Measurements from ENCODE around the gene EYS.

The EYS gene

DNA sequence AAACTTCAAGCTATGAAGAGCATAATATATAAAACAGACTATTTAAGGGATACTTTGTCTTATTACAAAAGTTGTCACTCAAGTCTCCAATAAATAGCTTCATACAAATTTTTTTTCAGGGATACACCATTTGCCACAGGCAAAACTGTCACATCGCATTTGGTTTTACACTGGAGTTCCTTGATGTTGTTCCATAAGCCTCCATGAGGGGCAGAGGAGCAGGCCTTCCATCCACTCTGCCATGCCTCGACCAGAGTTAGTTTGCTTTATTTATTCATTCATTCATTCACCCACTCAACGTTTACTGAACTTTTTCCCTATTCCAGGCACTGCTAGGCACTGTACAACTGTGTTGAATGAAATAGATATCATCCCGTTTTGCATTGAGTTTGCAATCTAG, 1824.8 kb downstream of the EYS start:
- TF ChIP-seq, protein P1, sequence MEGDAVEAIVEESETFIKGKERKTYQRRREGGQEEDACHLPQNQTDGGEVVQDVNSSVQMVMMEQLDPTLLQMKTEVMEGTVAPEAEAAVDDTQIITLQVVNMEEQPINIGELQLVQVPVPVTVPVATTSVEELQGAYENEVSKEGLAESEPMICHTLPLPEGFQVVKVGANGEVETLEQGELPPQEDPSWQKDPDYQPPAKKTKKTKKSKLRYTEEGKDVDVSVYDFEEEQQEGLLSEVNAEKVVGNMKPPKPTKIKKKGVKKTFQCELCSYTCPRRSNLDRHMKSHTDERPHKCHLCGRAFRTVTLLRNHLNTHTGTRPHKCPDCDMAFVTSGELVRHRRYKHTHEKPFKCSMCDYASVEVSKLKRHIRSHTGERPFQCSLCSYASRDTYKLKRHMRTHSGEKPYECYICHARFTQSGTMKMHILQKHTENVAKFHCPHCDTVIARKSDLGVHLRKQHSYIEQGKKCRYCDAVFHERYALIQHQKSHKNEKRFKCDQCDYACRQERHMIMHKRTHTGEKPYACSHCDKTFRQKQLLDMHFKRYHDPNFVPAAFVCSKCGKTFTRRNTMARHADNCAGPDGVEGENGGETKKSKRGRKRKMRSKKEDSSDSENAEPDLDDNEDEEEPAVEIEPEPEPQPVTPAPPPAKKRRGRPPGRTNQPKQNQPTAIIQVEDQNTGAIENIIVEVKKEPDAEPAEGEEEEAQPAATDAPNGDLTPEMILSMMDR (IDR thresholded peaks at IDR 0.05), result no peak
- Histone ChIP-seq H2AFZ (no peak overlapping the region), H3K27me3 (ENCODE audit: control insufficient read depth, insufficient read depth, low read length) (no peaks in the 10 kb centered on the region), H3K9ac (no peak overlapping the region), H3K27ac (no peak overlapping the region), H3K4me1 (no peaks in the 10 kb centered on the region), H3K79me2 (no peaks in the 10 kb centered on the region), H3K4me2 (ENCODE audit: low read length) (no peak overlapping the region), H3K4me3 (ENCODE audit: low read depth, low read length) (no peak overlapping the region), H3K9me3 (ENCODE audit: control insufficient read depth, low read length) (peaks cover 5% of the 10 kb centered on the region), H3K36me3 (ENCODE audit: control insufficient read depth, insufficient read depth, low read length) (no peaks in the 10 kb centered on the region)

DNA sequence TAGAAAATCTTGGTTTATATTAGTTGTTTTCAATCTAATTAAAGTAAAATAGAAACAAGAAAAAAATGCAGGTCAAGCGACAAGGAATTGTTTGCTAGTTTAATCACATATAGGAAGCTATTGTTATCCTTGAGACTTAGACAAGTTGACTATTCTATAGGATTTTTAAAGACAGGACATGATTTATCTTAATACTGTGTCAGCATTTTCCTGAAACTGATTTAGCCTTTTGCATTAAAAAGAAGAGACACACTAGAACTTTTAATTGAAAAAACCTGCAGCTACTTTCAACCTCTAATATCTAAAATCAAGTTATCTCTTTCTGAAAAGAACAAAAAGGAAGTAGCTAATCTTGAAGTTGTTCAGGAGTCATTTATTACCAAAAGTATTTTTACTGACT, 1825.2 kb downstream of the EYS start:
- no peak overlapping the region for H2AFZ ChIP-seq
- no peaks in the 10 kb centered on the region for H3K27me3 ChIP-seq (ENCODE audit: control insufficient read depth, insufficient read depth, low read length)
- H3K9ac ChIP-seq, result no peak overlapping the region
- H3K4me2 ChIP-seq (ENCODE audit: low read length), result no peak overlapping the region
- no peaks in the 10 kb centered on the region for H3K4me1 ChIP-seq
- H3K9me3 ChIP-seq (ENCODE audit: control insufficient read depth, low read length), result peaks cover 3% of the 10 kb centered on the region
- H3K79me2 ChIP-seq, result no peaks in the 10 kb centered on the region
- no peak overlapping the region for H3K27ac ChIP-seq
- no peak overlapping the region for H3K4me3 ChIP-seq (ENCODE audit: low read depth, low read length)
- H3K36me3 ChIP-seq (ENCODE audit: control insufficient read depth, insufficient read depth, low read length), result no peaks in the 10 kb centered on the region
- TF ChIP-seq, protein P1 (IDR thresholded peaks at IDR 0.05), result no peak

- Histone ChIP-seq H3K27me3 (ENCODE audit: control insufficient read depth, insufficient read depth, low read length) (no peaks in the 10 kb centered on the region), H3K4me1 (no peaks in the 10 kb centered on the region), H3K36me3 (ENCODE audit: control insufficient read depth, insufficient read depth, low read length) (no peaks in the 10 kb centered on the region), H3K9ac (no peak overlapping the region), H3K27ac (no peak overlapping the region), H3K79me2 (no peaks in the 10 kb centered on the region), H3K9me3 (ENCODE audit: control insufficient read depth, low read length) (no peaks in the 10 kb centered on the region), H3K4me2 (ENCODE audit: low read length) (no peak overlapping the region), H3K4me3 (ENCODE audit: low read depth, low read length) (no peak overlapping the region), H2AFZ (no peak overlapping the region)
- TF ChIP-seq, protein P1 (IDR thresholded peaks at IDR 0.05), result no peak
Observed at GRCh38 chr6:63872233-63872632, 1834.8 kb downstream of the EYS start.

GRCh38 chr6:63868351-63868750, 1838.7 kb downstream of the EYS start:
- no peak overlapping the region for H3K27ac ChIP-seq
- TF ChIP-seq, protein P1 (IDR thresholded peaks at IDR 0.05), result no peak
- H3K79me2 ChIP-seq, result no peaks in the 10 kb centered on the region
- H3K4me2 ChIP-seq (ENCODE audit: low read length), result no peak overlapping the region
- no peak overlapping the region for H3K9ac ChIP-seq
- H3K9me3 ChIP-seq (ENCODE audit: control insufficient read depth, low read length), result no peaks in the 10 kb centered on the region
- H3K4me1 ChIP-seq, result no peaks in the 10 kb centered on the region
- no peak overlapping the region for H3K4me3 ChIP-seq (ENCODE audit: low read depth, low read length)
- no peak overlapping the region for H2AFZ ChIP-seq
- H3K36me3 ChIP-seq (ENCODE audit: control insufficient read depth, insufficient read depth, low read length), result no peaks in the 10 kb centered on the region
- no peaks in the 10 kb centered on the region for H3K27me3 ChIP-seq (ENCODE audit: control insufficient read depth, insufficient read depth, low read length)

DNA sequence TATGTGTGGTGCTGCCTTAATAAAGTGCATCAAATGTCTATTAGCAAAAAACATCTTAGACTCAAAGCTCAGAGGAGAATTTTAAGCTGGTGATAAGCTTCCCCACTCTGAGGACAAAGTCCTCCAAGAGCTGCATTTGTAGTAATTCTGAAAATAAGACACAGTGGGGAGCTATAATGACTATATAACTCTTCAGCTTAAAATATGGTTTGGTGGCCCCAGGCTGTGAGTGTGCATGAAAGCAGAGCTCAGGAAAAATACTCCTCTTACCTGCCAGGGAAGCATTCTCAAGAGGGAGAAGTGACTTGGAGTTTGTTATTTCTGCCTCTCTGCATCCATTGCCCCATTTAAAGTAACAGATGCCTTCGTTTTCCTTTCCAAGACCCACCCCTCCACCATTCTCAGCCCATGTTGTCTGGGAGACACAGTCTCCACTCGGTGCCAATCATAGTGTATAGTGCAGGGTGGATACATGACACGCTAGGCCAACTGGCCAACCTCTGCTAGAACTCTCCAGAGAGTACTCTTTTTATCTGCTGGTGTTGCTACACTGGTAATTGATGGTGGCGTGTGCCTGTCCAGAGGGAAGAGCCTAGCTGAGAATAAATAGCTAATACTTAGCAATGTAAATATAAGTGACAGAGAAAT, 1842.2 kb downstream of the EYS start:
- no peaks in the 10 kb centered on the region for H3K9me3 ChIP-seq (ENCODE audit: control insufficient read depth, low read length)
- H3K4me3 ChIP-seq (ENCODE audit: low read depth, low read length), result no peak overlapping the region
- TF ChIP-seq, protein P1 (IDR thresholded peaks at IDR 0.05), result no peak
- no peak overlapping the region for H3K27ac ChIP-seq
- H3K4me2 ChIP-seq (ENCODE audit: low read length), result no peak overlapping the region
- no peaks in the 10 kb centered on the region for H3K36me3 ChIP-seq (ENCODE audit: control insufficient read depth, insufficient read depth, low read length)
- H3K9ac ChIP-seq, result no peak overlapping the region
- H2AFZ ChIP-seq, result no peak overlapping the region
- H3K27me3 ChIP-seq (ENCODE audit: control insufficient read depth, insufficient read depth, low read length), result no peaks in the 10 kb centered on the region
- no peaks in the 10 kb centered on the region for H3K79me2 ChIP-seq
- no peaks in the 10 kb centered on the region for H3K4me1 ChIP-seq

Measured in parathyroid adenoma (tissue), 2 donors.